Upper lobe of left lung (tissue), 6 donors: ENCODE data around the gene ASIC4. TPM values are rescaled to one million over a fixed set of nuclear protein-coding genes. Genes with fewer than 3 reads are reported as not detected.

Experiments
- ATAC-seq, 2 donors: fragments of 200-7000 bp; cut with Tn5 transposase; one replicate each; pipeline ENCODE4 v1.9.1; 2022; ENCODE audit warnings: mild to moderate bottlenecking in 2 of 2, moderate library complexity in 2 of 2; ENCODE audit not compliant: low FRiP score in 2 of 2
- DNase-seq, 2 donors: peaks; one replicate each; pipeline ENCODE4 v3.0.0-alpha.2; 2019 to 2020
- H3K27ac ChIP-seq, 4 donors: fragments of 200-600 bp; sonication (generic); one replicate each; pipeline ENCODE4 v1.5.1; 2016 to 2019
- H3K27me3 ChIP-seq, 4 donors: fragments of 200-600 bp; sonication (generic); one replicate each; pipeline ENCODE4 v1.5.1; 2017 to 2019
- H3K36me3 ChIP-seq, 4 donors: fragments of 200-600 bp; sonication (generic); one replicate each; pipeline ENCODE4 v1.5.1; 2016 to 2019
- H3K4me1 ChIP-seq, 4 donors: fragments of 200-600 bp; sonication (generic); one replicate each; pipeline ENCODE4 v1.5.1; 2018 to 2019
- H3K4me3 ChIP-seq, 4 donors: fragments of 200-600 bp; sonication (generic); one replicate each; pipeline ENCODE4 v1.5.1; 2017 to 2019; ENCODE audit warnings: mild to moderate bottlenecking in 2 of 4, moderate library complexity in 1 of 4
- H3K9me3 ChIP-seq, 4 donors: fragments of 200-600 bp; sonication (generic); one replicate each; pipeline ENCODE4 v1.5.1; 2018 to 2019
- EP300 ChIP-seq, 4 donors: sonication (generic); formaldehyde crosslinking; IDR thresholded peaks; one replicate each; pipeline ENCODE4 v1.5.1; 2017; ENCODE audit warnings: antibody characterized with exemption in 4 of 4, control low read depth in 2 of 4
- POLR2A ChIP-seq, 4 donors: fragments of 450-650 bp; IDR thresholded peaks; one replicate each; pipeline ENCODE4 v1.5.1; 2016 to 2017; ENCODE audit warnings: antibody characterized with exemption in 4 of 4, mild to moderate bottlenecking in 2 of 4
- POLR2AphosphoS5 ChIP-seq, 2 donors: sonication (generic); formaldehyde crosslinking; IDR thresholded peaks; one replicate each; pipeline ENCODE4 v1.5.1; 2017; ENCODE audit warnings: antibody characterized with exemption in 2 of 2
- WGBS, 2 donors: methylation state at CpG; one replicate each; pipeline ENCODE4 v1.1.5; 2017 to 2018; 5-methylcytosine and 5-hydroxymethylcytosine counted together
- total RNA-seq, 6 donors: library from RNA; depleted of rRNA in 4 of 6; stranded (reverse); fragments of >200 nt in 4 of 6; gene quantifications; one replicate each; pipeline versions ENCODE4 v1.1.0 to v1.2.1, GENCODE V29; 2016 to 2021
- TF ChIP-seq, protein P1 (sequence below), 6 experiments: fragments of 450-650 bp in 4 of 6; fragments of 200-600 bp in 2 of 6; sonication (generic) in 2 of 6; IDR thresholded peaks; one replicate each; pipeline ENCODE4 v1.5.1; 2016 to 2019; ENCODE audit warnings: antibody characterized with exemption in 6 of 6
- donor health status: DM: no; HTN: no; CAD: no; lungs with moderate emphysema.
- donor health status: DM: no; HTN: yes; CAD: no; lungs with severe emphysema.

The ASIC4 gene
- total RNA-seq, 6 donors from 2014 or later = 0.20 to 0.34 (median 0.29) TPM; not detected in 3

GRCh38 chr2:219478916-219479315 lies 35.4 kb upstream of the ASIC4 start:
- Histone ChIP-seq H3K36me3 (no peaks in the 10 kb centered on the region), H3K27ac (no peak overlapping the region), H3K27me3 (peaks cover 0 to 13% (median 11%) of the 10 kb centered on the region in 4 donors), H3K4me1 (peaks cover 1 to 11% (median 5%) of the 10 kb centered on the region in 4 donors), H3K9me3 (no peaks in the 10 kb centered on the region), H3K4me3 (no peak overlapping the region)
- 83 to 87% methylated on average over 8 of the region's 8 CpGs for WGBS, 2 donors
- peak in 1 of 2 donors; percentile 70 for DNase-seq
- ATAC-seq = no peak
- TF ChIP-seq POLR2AphosphoS5 (IDR thresholded peaks at IDR 0.05) (no peak), EP300 (IDR thresholded peaks at IDR 0.05) (no peak), POLR2A (IDR thresholded peaks at IDR 0.05) (no peak)
- TF ChIP-seq, protein P1, sequence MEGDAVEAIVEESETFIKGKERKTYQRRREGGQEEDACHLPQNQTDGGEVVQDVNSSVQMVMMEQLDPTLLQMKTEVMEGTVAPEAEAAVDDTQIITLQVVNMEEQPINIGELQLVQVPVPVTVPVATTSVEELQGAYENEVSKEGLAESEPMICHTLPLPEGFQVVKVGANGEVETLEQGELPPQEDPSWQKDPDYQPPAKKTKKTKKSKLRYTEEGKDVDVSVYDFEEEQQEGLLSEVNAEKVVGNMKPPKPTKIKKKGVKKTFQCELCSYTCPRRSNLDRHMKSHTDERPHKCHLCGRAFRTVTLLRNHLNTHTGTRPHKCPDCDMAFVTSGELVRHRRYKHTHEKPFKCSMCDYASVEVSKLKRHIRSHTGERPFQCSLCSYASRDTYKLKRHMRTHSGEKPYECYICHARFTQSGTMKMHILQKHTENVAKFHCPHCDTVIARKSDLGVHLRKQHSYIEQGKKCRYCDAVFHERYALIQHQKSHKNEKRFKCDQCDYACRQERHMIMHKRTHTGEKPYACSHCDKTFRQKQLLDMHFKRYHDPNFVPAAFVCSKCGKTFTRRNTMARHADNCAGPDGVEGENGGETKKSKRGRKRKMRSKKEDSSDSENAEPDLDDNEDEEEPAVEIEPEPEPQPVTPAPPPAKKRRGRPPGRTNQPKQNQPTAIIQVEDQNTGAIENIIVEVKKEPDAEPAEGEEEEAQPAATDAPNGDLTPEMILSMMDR (IDR thresholded peaks at IDR 0.05) = no peak

- H3K4me1 ChIP-seq = peaks cover 10 to 22% (median 15%) of the 10 kb centered on the region in 4 donors
- H3K27ac ChIP-seq = no peak overlapping the region
- H3K4me3 ChIP-seq = no peak overlapping the region
- peaks cover 2 to 24% (median 19%) of the 10 kb centered on the region in 4 donors for H3K27me3 ChIP-seq
- TF ChIP-seq EP300 (IDR thresholded peaks at IDR 0.05) (no peak), POLR2A (IDR thresholded peaks at IDR 0.05) (no peak), POLR2AphosphoS5 (IDR thresholded peaks at IDR 0.05) (no peak)
- TF ChIP-seq, protein P1 (IDR thresholded peaks at IDR 0.05) = no peak
- no peaks in the 10 kb centered on the region for H3K9me3 ChIP-seq
- WGBS, 2 donors = 75 to 80% methylated on average over 1 to 5 of the region's 8 CpGs
- DNase-seq = peak in 1 of 2 donors; percentile 52
- H3K36me3 ChIP-seq = no peaks in the 10 kb centered on the region
- ATAC-seq = no peak
Observed at GRCh38 chr2:219480004-219480403, 34.3 kb upstream of the ASIC4 start.

- no peak for ATAC-seq
- Histone ChIP-seq H3K4me3 (no peak overlapping the region), H3K9me3 (no peaks in the 10 kb centered on the region), H3K27me3 (peaks cover 2 to 31% (median 22%) of the 10 kb centered on the region in 4 donors), H3K4me1 (peaks cover 10 to 19% (median 15%) of the 10 kb centered on the region in 4 donors), H3K36me3 (no peaks in the 10 kb centered on the region), H3K27ac (no peak overlapping the region)
- TF ChIP-seq, protein P1 (IDR thresholded peaks at IDR 0.05) = no peak
- TF ChIP-seq POLR2AphosphoS5 (IDR thresholded peaks at IDR 0.05) = no peak
- TF ChIP-seq POLR2A (IDR thresholded peaks at IDR 0.05) = no peak
- TF ChIP-seq EP300 (IDR thresholded peaks at IDR 0.05) = no peak
- no peak for DNase-seq
- WGBS, 2 donors = 63 to 82% methylated on average over 11 to 17 of the region's 17 CpGs
Observed at GRCh38 chr2:219482674-219483405, 31.4 kb upstream of the ASIC4 start.

DNA sequence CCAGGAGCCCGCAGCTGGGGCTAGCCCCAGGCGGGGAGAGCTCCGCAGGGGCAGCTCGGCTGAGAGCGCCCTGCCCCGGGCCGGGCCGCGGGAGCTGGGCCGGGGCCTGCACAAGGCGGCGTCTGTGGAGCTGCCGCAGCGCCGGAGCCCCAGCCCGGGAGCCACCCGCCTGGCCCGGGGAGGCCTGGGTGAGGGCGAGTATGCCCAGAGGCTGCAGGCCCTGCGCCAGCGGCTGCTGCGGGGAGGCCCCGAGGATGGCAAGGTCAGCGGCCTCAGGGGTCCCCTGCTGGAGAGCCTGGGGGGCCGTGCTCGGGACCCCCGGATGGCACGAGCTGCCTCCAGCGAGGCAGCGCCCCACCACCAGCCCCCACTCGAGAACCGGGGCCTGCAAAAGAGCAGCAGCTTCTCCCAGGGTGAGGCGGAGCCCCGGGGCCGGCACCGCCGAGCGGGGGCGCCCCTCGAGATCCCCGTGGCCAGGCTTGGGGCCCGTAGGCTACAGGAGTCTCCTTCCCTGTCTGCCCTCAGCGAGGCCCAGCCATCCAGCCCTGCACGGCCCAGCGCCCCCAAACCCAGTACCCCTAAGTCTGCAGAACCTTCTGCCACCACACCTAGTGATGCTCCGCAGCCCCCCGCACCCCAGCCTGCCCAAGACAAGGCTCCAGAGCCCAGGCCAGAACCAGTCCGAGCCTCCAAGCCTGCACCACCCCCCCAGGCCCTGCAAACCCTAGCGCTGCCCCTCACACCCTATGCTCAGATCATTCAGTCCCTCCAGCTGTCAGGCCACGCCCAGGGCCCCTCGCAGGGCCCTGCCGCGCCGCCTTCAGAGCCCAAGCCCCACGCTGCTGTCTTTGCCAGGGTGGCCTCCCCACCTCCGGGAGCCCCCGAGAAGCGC lies 30.6 kb upstream of the ASIC4 start:
- H3K27me3 ChIP-seq = peaks cover 2 to 31% (median 23%) of the 10 kb centered on the region in 4 donors
- ATAC-seq (no peak), DNase-seq (peak in 1 of 2 donors; percentile 84)
- peak overlapping the region in 3 of 4 donors; percentile 4 to 25 (median 23) for H3K4me3 ChIP-seq
- no peaks in the 10 kb centered on the region for H3K9me3 ChIP-seq
- H3K27ac ChIP-seq = no peak overlapping the region
- TF ChIP-seq POLR2AphosphoS5 (IDR thresholded peaks at IDR 0.05) (no peak), EP300 (IDR thresholded peaks at IDR 0.05) (no peak), POLR2A (IDR thresholded peaks at IDR 0.05) (no peak)
- TF ChIP-seq, protein P1 (IDR thresholded peaks at IDR 0.05) = no peak
- H3K4me1 ChIP-seq = peaks cover 10 to 19% (median 15%) of the 10 kb centered on the region in 4 donors
- WGBS, 2 donors = 22 to 44% methylated on average over 3 to 24 of the region's 58 CpGs
- no peaks in the 10 kb centered on the region for H3K36me3 ChIP-seq
